ENCODE results near the gene RBM4.

DNA sequence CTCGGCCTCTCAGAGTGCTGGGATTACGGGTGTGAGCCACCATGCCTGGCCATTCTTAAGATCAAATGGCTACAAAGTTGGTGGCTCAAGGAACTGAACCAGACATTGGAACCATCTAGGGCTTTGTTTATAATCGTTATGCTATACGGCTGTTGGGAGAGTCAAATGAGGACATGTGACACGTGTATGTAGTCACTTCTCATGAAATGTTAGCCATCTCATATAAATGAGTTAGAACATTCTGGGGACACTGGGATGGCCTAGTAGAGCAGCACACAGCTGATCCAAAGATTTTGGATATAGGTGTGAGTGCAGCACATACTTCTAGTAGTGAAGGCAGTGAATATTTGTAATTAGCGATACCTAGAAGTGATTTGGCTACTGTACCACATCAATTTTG lies 6.6 kb upstream of the RBM4 start:
- no peak for TF ChIP-seq CTCF (conservative IDR thresholded peaks at IDR 0.05 in 1 of 2, IDR thresholded peaks at IDR 0.05 in 1 of 2; ENCODE audit: low read depth in 1 of 2, low read length in 2 of 2)
- TF ChIP-seq EZH2 (IDR thresholded peaks at IDR 0.05; ENCODE audit: low read length, missing control alignments), result no peak
